ENCODE results near the gene NAALADL2. TPM values are rescaled to one million over a fixed set of nuclear protein-coding genes. Genes with fewer than 3 reads are reported as not detected.

Gene NAALADL2
- total RNA-seq, 2 experiments from 2014 or later, result 0.30 to 1.2 TPM

- H3K4me1 ChIP-seq (ENCODE audit: insufficient read depth, low read length), result no peaks in the 10 kb centered on the region
- CTCF ChIA-PET, result no interaction called here
- POLR2A ChIA-PET, result no interaction called here
Observed at GRCh38 chr3:175144368-175144767, 285.2 kb downstream of the NAALADL2 start.

GRCh38 chr3:175146258-175146657 is 287.1 kb downstream of the NAALADL2 start:
- Mint-ChIP-seq H3K9me3 (peaks cover 2% of the 10 kb centered on the region), H3K27me3 (no peaks in the 10 kb centered on the region), H3K27ac (no peak overlapping the region), H3K4me1 (ENCODE audit: low read depth) (no peaks in the 10 kb centered on the region), H3K4me3 (no peak overlapping the region), H3K36me3 (ENCODE audit: low read depth) (no peaks in the 10 kb centered on the region)
- Histone ChIP-seq H3K36me3 (ENCODE audit: insufficient read depth, low read length) (no peaks in the 10 kb centered on the region), H3K27me3 (ENCODE audit: control insufficient read depth in 1 of 2, insufficient read depth in 2 of 2, low read length in 2 of 2) (no peaks in the 10 kb centered on the region), H3K4me3 (ENCODE audit: low read length) (no peak overlapping the region), H3K27ac (ENCODE audit: low read depth in 1 of 2, low read length in 2 of 2) (no peak overlapping the region), H3K9me3 (ENCODE audit: control insufficient read depth in 1 of 2, insufficient read depth in 1 of 2, low read length in 2 of 2) (no peaks in the 10 kb centered on the region), H3K4me1 (ENCODE audit: insufficient read depth, low read length) (no peaks in the 10 kb centered on the region)
- intact Hi-C loops (cut with DNase I, micrococcal nuclease), result no loop called here
- DNase-seq, result no peak
- TF ChIP-seq CTCF (IDR thresholded peaks at IDR 0.05), result no peak
- ChIA-PET CTCF (no interaction called here), POLR2A (no interaction called here)
- ATAC-seq (ENCODE audit: poor library complexity), result no peak

More at GRCh38 chr3:175144368-175144767, 285.2 kb downstream of the NAALADL2 start:
- no peak for DNase-seq
- H3K4me3 ChIP-seq (ENCODE audit: low read length), result no peak overlapping the region
- ATAC-seq (ENCODE audit: poor library complexity), result no peak
- H3K27me3 Mint-ChIP-seq, result no peaks in the 10 kb centered on the region
- H3K9me3 Mint-ChIP-seq, result peaks cover 2% of the 10 kb centered on the region
- intact Hi-C loops (cut with DNase I, micrococcal nuclease), result no loop called here
- no peaks in the 10 kb centered on the region for H3K4me1 Mint-ChIP-seq (ENCODE audit: low read depth)
- H3K27me3 ChIP-seq (ENCODE audit: control insufficient read depth in 1 of 2, insufficient read depth in 2 of 2, low read length in 2 of 2), result no peaks in the 10 kb centered on the region
- H3K4me3 Mint-ChIP-seq, result no peak overlapping the region
- no peaks in the 10 kb centered on the region for H3K9me3 ChIP-seq (ENCODE audit: control insufficient read depth in 1 of 2, insufficient read depth in 1 of 2, low read length in 2 of 2)
- H3K27ac Mint-ChIP-seq, result no peak overlapping the region
- no peak overlapping the region for H3K27ac ChIP-seq (ENCODE audit: low read depth in 1 of 2, low read length in 2 of 2)
- H3K36me3 ChIP-seq (ENCODE audit: insufficient read depth, low read length), result no peaks in the 10 kb centered on the region
- H3K36me3 Mint-ChIP-seq (ENCODE audit: low read depth), result no peaks in the 10 kb centered on the region
- no peak for TF ChIP-seq CTCF (IDR thresholded peaks at IDR 0.05)

- CTCF ChIA-PET, result no interaction called here
- no peaks in the 10 kb centered on the region for H3K36me3 Mint-ChIP-seq (ENCODE audit: low read depth)
- H3K27me3 ChIP-seq (ENCODE audit: control insufficient read depth in 1 of 2, insufficient read depth in 2 of 2, low read length in 2 of 2), result no peaks in the 10 kb centered on the region
- intact Hi-C loops (cut with DNase I, micrococcal nuclease), result no loop called here
- no peak overlapping the region for H3K27ac Mint-ChIP-seq
- DNase-seq (peak in 2 of 14 experiments; percentile 10 to 14), ATAC-seq (ENCODE audit: poor library complexity) (no peak)
- no peaks in the 10 kb centered on the region for H3K9me3 ChIP-seq (ENCODE audit: control insufficient read depth in 1 of 2, insufficient read depth in 1 of 2, low read length in 2 of 2)
- H3K4me3 ChIP-seq (ENCODE audit: low read length), result no peak overlapping the region
- peaks cover 2% of the 10 kb centered on the region for H3K9me3 Mint-ChIP-seq
- H3K27ac ChIP-seq (ENCODE audit: low read depth in 1 of 2, low read length in 2 of 2), result no peak overlapping the region
- no peaks in the 10 kb centered on the region for H3K4me1 ChIP-seq (ENCODE audit: insufficient read depth, low read length)
- no peaks in the 10 kb centered on the region for H3K36me3 ChIP-seq (ENCODE audit: insufficient read depth, low read length)
- H3K27me3 Mint-ChIP-seq, result no peaks in the 10 kb centered on the region
- TF ChIP-seq CTCF (IDR thresholded peaks at IDR 0.05), result no peak
- no peaks in the 10 kb centered on the region for H3K4me1 Mint-ChIP-seq (ENCODE audit: low read depth)
- POLR2A ChIA-PET, result no interaction called here
- H3K4me3 Mint-ChIP-seq, result no peak overlapping the region
Observed at GRCh38 chr3:175149675-175150074, 290.5 kb downstream of the NAALADL2 start.

Measured in CD4-positive, alpha-beta T cell (primary cell).